Prostate gland (tissue), 2 donors: ENCODE measurements around the gene SLC25A17.

ENCODE experiments used
- CTCF ChIP-seq, 4 experiments: fragments of 200-600 bp in 2 of 4; fragments of 450-650 bp in 2 of 4; sonication (generic) in 2 of 4; IDR thresholded peaks; 1 replicate in 3 of 4; 2 replicates in 1 of 4; pipeline ENCODE4 v1.5.1; 2016 to 2019; ENCODE audit warnings: antibody characterized with exemption in 4 of 4, mild to moderate bottlenecking in 2 of 4, moderate library complexity in 2 of 4
- POLR2A ChIP-seq: fragments of 450-650 bp; IDR thresholded peaks from one replicate; pipeline ENCODE4 v1.6.1; 2016; ENCODE audit warnings: antibody characterized with exemption, mild to moderate bottlenecking
- POLR2AphosphoS5 ChIP-seq: sonication (generic); formaldehyde crosslinking; IDR thresholded peaks from one replicate; pipeline ENCODE4 v1.6.1; 2017; ENCODE audit warnings: antibody characterized with exemption

- no peak for TF ChIP-seq CTCF (IDR thresholded peaks at IDR 0.05)
- no peak for TF ChIP-seq POLR2A
- no peak for TF ChIP-seq POLR2AphosphoS5
Observed at GRCh38 chr22:40823426-40823825, 4.3 kb upstream of the SLC25A17 start.
